SJSA1 (cell line): ENCODE data around the gene PI4K2B. TPM values are rescaled to one million over a fixed set of nuclear protein-coding genes. Genes with fewer than 3 reads are reported as not detected.
"Not testable (repeated sequence)": the region's sequence is repeated elsewhere in the genome, so short reads cannot be mapped to it uniquely, and the experiment has no call there.

Experiments
- DNase-seq, 2 experiments: peaks; one replicate each; pipeline ENCODE4 v3.0.0-alpha.2; 2015 to 2020; ENCODE audit warnings: low spot score in 2 of 2, low read depth in 1 of 2
- H3K27ac ChIP-seq: fragments of 250-450 bp; sonication (Bioruptor Pico); 2 replicates; pipeline ENCODE4 v1.5.1; 2020; ENCODE audit warnings: mild to moderate bottlenecking, moderate library complexity
- H3K27me3 ChIP-seq: fragments of 250-450 bp; sonication (Bioruptor Pico); replicated peaks from 2 replicates; pipeline ENCODE4 v1.5.1; 2020; ENCODE audit warnings: mild to moderate bottlenecking, moderate library complexity
- H3K36me3 ChIP-seq: fragments of 250-450 bp; sonication (Bioruptor Pico); 2 replicates; pipeline ENCODE4 v1.5.1; 2020; ENCODE audit warnings: mild to moderate bottlenecking
- H3K4me1 ChIP-seq: fragments of 250-450 bp; sonication (Bioruptor Pico); replicated peaks from 2 replicates; pipeline ENCODE4 v1.6.1; 2021; ENCODE audit warnings: mild to moderate bottlenecking
- H3K4me3 ChIP-seq: fragments of 250-450 bp; sonication (Bioruptor Pico); 2 replicates; pipeline ENCODE4 v1.5.1; 2020; ENCODE audit warnings: mild to moderate bottlenecking
- H3K9me3 ChIP-seq: fragments of 250-450 bp; sonication (Bioruptor Pico); replicated peaks from 2 replicates; pipeline ENCODE4 v1.5.1; 2020; ENCODE audit warnings: mild to moderate bottlenecking
- total RNA-seq: library from RNA; depleted of rRNA; stranded (reverse); fragments of >200 nt; shearing (Covaris generic); gene quantifications from 2 replicates; pipeline ENCODE4 v1.2.3, GENCODE V29; 2014

PI4K2B gene
- total RNA-seq, 1 experiment from 2014 or later, result 21.8 TPM

DNA sequence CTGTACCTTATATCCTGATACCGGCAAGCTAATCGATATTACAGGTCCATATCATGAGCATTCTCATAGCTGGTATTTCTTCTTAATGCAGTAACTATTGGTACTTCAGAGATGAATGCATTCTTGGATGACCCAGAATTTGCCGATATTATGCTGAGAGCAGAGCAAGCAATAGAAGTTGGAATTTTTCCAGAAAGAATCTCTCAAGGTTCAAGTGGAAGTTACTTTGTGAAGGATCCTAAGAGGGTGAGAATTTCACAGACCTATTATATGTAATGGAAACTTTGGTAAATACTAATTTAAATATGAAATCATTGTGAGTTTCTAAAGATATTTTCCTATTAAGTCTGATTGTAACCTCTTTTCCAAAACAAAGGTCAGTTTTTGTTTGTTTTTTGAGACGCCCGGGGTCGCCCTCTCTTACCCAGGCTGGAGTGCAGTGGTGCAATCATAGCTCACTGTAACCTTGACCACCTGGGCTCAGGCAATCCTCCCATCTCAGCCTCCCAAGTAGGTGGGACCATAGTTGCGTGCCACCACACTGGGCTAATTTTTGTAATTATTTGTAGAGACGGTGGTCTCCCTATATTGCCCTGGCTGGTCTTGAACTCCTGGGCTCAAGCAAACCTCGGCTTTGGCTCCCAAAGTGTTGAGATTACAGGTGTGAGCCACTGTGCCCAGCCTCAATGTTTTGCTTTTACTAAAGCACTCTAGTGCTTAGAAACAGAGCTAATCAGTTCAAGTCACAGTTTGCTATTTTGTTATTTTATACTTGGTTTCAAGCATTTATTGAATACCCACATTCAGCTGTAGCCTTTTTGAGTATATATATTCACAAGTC lies 18.6 kb downstream of the PI4K2B start:
- Histone ChIP-seq H3K27me3 (no peaks in the 10 kb centered on the region), H3K27ac (no peak overlapping the region), H3K36me3 (no peaks in the 10 kb centered on the region), H3K4me1 (no peaks in the 10 kb centered on the region), H3K9me3 (no peaks in the 10 kb centered on the region), H3K4me3 (no peak overlapping the region)
- no peak for DNase-seq

DNA sequence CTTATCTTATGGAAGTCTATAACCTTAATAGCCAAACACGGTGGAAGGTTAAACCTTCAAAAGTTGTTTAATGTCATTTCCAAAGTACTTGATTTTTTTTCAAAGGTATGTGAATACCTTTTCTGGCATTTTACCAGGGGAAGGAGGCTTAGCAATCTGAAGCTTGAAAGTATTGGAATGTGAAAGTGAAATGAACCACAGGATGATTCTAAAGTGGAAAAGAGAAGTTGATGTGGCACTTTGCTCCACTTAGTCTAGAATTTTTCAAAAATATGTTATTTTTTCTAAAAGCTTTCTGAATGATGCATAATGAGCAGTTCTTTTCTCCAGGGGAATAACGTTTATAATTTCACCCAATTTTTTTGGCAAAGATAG lies 19.2 kb downstream of the PI4K2B start:
- Histone ChIP-seq H3K27ac (no peak overlapping the region), H3K9me3 (no peaks in the 10 kb centered on the region), H3K4me3 (no peak overlapping the region), H3K36me3 (no peaks in the 10 kb centered on the region), H3K4me1 (no peaks in the 10 kb centered on the region), H3K27me3 (no peaks in the 10 kb centered on the region)
- no peak for DNase-seq

DNA sequence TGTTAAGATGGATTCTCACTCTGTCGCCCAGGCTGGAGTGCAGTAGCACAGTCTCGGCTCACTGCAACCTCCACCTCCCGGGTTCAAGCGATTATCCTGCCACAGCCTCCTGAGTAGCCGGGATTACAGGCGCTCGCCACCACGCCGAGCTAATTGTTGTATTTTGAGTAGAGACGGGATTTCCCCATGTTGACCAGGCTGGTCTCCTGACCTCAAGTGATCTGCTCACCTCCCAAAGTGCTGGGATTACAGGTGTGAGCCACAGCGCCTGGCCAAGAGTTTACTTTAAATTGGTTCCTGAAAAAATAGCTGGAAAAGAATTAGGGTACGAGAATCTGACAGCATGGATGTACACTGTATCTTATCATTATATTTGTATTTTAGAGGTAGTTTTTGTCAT lies 20.0 kb downstream of the PI4K2B start:
- not testable (repeated sequence) for H3K27me3 ChIP-seq, DNase-seq, H3K4me1 ChIP-seq, H3K36me3 ChIP-seq, H3K27ac ChIP-seq, H3K4me3 ChIP-seq, H3K9me3 ChIP-seq

DNA sequence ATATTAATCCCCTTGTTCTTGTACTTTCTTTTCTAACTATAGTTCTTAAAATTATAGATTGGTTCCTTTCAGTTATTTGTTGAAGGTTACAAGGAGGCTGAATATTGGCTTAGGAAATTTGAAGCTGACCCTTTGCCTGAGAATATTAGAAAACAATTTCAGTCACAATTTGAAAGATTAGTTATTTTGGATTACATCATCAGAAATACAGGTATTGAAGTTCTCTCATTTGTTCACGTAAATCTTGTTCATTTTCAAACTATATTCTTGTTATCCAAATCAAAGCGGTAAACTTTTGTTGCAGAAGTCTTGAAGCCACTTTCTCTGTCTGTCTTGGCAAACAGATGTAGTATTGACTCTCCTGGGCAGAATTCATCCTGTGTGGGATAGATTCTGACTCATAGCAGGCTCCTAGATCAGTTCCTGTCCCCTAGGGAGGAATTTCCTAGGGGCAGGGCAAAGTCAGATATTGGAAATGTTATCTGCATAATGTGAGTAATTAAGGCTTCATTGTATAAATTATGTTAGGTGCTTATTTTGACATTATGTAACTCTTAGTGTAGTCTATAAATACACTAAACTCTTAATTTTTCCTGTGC lies 25.2 kb downstream of the PI4K2B start:
- Histone ChIP-seq H3K4me3 (no peak overlapping the region), H3K27ac (no peak overlapping the region), H3K4me1 (no peaks in the 10 kb centered on the region), H3K9me3 (no peaks in the 10 kb centered on the region), H3K27me3 (no peaks in the 10 kb centered on the region), H3K36me3 (no peaks in the 10 kb centered on the region)
- no peak for DNase-seq

DNA sequence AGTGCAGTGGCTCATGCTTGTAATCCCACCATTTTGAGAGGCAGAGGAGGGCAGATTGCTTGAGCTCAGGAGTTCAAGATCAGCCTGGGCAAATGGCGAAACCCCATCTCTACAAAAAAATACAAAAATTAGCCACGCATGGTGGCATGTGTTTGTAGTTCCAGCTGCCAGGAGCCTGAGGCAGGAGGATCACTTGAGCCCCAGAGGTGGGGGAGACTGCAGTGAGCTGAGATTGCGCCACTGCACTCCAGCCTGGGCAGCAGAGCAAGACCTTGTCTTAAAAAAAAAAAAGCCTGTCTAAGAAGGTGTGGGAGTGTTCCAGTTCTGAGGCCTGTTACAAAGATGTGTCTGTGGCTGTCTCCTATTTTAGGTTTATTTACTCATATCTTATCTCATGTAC lies 38.0 kb downstream of the PI4K2B start:
- no peak for DNase-seq
- Histone ChIP-seq H3K27me3 (no peaks in the 10 kb centered on the region), H3K4me3 (no peak overlapping the region), H3K36me3 (no peaks in the 10 kb centered on the region), H3K9me3 (no peaks in the 10 kb centered on the region), H3K27ac (no peak overlapping the region), H3K4me1 (no peaks in the 10 kb centered on the region)

DNA sequence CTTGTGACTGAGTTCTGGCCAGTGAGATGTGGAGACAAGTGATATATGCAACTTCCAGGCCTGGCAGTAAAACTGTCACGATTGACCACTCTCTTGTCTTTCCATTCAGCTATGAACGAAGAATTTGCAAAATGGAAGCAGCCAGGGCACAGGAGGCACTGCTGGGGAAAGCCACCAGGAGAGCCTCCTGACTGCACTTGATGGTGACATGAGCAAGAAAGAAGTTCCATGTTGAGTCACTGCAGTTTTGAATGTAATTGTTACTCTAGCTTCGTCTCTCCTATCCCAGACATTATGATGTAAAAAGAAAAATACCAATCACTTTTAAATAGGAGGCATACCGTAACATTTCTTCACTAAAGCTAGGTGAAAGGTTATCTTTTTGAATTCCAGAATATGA lies 46.4 kb downstream of the PI4K2B start:
- H3K4me1 ChIP-seq, result no peaks in the 10 kb centered on the region
- H3K9me3 ChIP-seq, result no peaks in the 10 kb centered on the region

DNA sequence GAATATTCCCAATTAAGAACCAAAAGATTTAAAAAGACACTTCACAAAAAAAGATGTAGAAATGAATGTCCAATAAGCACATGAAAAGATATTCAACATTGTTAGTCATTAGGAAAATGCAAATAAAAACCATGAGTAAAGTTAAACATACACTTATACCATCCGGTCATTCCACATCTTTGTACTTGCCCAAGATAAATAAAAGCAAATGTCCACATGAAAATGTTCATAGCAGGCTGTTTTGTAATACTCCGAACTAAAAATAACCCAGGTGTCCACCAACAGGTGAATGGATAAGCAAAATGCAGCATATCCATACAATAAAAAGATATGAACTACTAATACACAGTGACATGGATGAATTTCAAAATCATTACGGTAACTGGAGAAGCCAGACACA lies 50.1 kb downstream of the PI4K2B start:
- H3K27ac ChIP-seq, result no peak overlapping the region
- no peaks in the 10 kb centered on the region for H3K4me1 ChIP-seq
- no peaks in the 10 kb centered on the region for H3K36me3 ChIP-seq
- H3K27me3 ChIP-seq, result no peaks in the 10 kb centered on the region
- H3K9me3 ChIP-seq, result no peaks in the 10 kb centered on the region
- DNase-seq, result no peak
- H3K4me3 ChIP-seq, result no peak overlapping the region

More for the DNA sequence above, 46.4 kb downstream of the PI4K2B start:
- Histone ChIP-seq H3K27me3 (no peaks in the 10 kb centered on the region), H3K36me3 (no peaks in the 10 kb centered on the region), H3K4me3 (no peak overlapping the region), H3K27ac (no peak overlapping the region)
- no peak for DNase-seq

DNA sequence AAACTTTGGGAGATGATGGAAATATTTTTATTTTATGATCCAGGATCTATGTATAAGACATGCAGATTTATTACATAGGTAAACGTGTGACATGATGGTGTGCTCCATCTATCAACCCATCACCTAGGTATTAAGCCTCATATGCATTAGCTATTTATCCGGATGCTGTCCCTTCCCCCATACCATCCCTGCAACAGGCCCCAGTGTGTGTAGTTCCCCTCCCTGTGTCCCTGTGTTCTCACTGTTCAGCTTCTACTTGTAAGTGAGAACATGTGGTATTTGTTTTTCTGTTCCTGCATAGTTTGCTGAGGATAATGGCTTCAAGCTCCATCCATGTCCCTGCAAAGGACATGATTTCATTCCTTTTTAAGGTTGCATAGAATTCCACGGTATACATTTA lies 50.6 kb downstream of the PI4K2B start:
- no peaks in the 10 kb centered on the region for H3K9me3 ChIP-seq
- H3K36me3 ChIP-seq, result no peaks in the 10 kb centered on the region
- no peak for DNase-seq
- no peaks in the 10 kb centered on the region for H3K27me3 ChIP-seq
- H3K4me3 ChIP-seq, result no peak overlapping the region
- H3K27ac ChIP-seq, result no peak overlapping the region
- no peaks in the 10 kb centered on the region for H3K4me1 ChIP-seq

DNA sequence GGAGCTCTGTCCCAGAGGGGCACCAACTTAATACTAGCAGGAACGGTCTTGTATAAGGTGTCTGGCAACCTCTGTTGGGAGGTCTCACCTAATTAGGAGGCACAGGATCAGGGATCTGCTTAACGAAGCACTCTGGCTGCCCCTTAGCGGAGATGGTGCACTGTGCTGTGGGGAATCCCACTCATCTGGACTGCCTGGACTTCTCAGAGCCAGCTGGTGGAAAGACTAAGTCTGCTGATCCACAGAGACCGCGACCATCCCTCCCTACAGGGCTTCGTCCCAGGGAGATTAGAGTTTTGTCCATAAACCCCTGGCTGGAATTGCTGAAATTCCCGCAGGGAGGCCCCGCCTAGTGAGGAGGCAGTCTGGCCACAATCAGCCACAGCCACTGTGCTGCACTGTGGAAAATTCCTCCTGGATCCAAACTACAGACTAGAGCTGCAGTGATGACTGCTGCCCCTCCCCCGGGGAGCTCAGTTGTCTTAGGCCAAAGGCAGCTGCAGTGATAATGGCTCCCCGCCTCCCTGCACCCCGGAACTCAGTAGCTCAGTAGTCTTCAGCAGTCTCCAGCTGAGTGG lies 56.7 kb downstream of the PI4K2B start:
- Histone ChIP-seq H3K9me3 (no peaks in the 10 kb centered on the region), H3K27me3 (no peaks in the 10 kb centered on the region), H3K27ac (no peak overlapping the region), H3K36me3 (no peaks in the 10 kb centered on the region), H3K4me1 (no peaks in the 10 kb centered on the region), H3K4me3 (no peak overlapping the region)
- no peak for DNase-seq

DNA sequence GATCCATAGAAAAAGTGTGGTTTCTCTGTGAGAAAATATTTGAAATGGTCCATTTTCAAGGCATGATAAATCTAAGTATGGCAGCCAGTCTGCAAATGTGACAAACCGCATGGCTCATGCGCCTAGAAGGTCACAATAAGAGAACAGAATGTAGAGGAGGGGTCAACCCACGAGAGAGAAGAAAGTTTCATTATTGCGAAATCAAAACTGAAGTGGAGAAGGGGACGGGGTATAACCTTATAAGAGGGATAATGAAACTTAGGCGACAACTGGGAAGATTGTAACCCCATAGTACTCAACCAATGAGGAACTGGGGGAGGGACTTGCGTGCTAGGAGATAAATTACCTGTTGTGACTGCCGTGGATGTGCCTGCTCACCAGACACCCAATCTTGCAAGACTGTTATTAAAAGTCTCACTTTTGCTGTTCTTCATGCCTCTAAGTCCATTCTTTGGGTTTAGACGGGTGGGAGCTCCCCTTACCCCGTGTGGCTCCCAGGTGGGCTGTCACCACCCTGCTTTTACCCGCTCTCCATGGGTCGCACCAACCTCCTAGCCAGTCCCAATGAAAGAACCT lies 57.4 kb downstream of the PI4K2B start:
- H3K9me3 ChIP-seq, result no peaks in the 10 kb centered on the region
- DNase-seq, result no peak
- H3K4me3 ChIP-seq, result no peak overlapping the region
- H3K27ac ChIP-seq, result no peak overlapping the region
- H3K4me1 ChIP-seq, result no peaks in the 10 kb centered on the region
- no peaks in the 10 kb centered on the region for H3K36me3 ChIP-seq
- H3K27me3 ChIP-seq, result no peaks in the 10 kb centered on the region

DNA sequence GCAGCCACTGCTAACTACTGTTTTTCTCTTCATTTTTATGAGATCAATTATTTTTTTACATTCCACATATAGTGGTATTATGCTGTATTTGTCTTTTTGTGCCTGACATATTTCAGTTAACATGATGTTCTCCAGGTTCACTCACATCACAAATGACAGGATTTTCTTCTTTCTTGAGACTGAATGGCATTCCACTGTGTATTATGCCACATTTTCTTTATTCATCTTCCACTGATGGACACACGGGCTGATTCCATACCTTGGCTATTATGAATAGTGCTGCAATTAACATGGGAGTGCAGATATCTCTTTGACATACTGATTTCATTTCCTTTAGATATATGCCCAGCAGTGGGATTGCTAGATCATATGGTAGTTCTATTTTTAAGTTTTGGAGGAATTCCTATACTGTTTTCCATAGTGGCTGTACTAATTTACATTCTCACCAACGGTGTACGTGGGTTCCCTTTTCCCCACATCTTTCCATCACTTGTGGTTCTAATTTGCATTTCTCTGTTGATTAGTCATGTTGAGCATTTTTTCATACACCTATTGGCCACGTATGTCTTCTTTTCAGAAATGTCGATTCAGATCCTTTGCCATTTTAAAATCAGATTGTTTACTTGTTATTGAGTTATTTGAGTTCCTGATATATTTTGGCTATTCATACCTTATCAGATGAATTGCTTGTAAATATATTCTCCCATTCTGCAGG lies 63.9 kb downstream of the PI4K2B start:
- H3K4me3 ChIP-seq, result no peak overlapping the region
- no peak overlapping the region for H3K27ac ChIP-seq
- DNase-seq, result no peak
- peaks cover 4% of the 10 kb centered on the region; the same call in 1 of the 2 replicates for H3K27me3 ChIP-seq
- no peaks in the 10 kb centered on the region for H3K9me3 ChIP-seq
- no peaks in the 10 kb centered on the region for H3K36me3 ChIP-seq
- no peaks in the 10 kb centered on the region for H3K4me1 ChIP-seq

DNA sequence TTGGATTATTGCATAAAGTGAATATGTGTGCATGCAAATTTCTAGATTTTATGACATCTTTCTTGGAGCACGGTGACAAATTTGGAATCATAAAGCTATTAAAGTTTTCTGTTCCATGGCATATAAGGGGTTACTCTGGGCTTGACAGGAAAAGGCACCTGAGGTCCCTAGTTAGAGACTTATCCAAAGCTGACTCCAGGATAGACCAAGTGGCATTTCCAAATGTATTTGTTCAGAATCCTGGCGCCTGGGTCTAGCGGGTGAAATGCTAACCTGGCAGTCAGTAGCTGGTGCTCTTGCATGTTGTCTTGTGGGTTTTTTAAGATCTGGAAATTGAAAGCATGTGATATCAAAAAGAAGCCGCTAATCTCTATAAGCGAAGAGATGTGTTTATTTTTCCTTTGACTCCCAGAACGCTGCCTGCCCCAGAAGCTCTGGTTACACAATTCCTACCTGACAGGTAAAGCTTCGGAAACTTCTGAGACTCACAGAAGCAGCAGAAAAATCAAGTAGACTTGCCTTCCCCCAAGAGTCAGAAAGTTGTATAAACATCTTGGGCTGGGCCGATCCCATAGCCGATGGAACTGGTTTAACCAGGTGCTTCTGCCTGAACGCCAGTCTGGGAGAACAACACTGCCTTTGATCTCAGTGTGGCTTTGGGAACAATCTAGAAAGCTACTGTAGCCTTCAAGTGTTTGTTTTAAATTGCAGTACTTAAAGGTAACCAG lies 65.8 kb downstream of the PI4K2B start:
- Histone ChIP-seq H3K27me3 (peaks cover 4% of the 10 kb centered on the region; the same call in 1 of the 2 replicates), H3K9me3 (no peaks in the 10 kb centered on the region), H3K27ac (no peak overlapping the region), H3K36me3 (no peaks in the 10 kb centered on the region), H3K4me3 (no peak overlapping the region), H3K4me1 (no peaks in the 10 kb centered on the region)
- DNase-seq, result no peak

DNA sequence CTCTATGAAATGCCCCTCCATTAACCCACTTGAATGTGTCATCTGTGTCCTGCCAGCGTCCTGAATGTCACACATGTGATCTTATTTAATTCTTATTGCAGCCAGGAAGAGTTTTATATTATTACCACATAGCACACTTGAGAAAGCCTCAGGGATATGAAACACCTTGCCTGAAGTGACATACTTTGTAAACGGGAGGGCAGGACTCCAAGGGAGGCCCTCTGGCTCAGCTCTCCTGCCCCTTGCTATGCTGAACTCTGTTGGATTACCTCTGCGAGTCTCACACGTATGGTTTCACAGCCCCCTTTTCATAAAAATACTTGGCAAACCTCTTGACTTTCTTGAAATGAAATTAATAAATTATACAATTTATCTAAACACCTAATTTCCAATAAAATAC lies 67.6 kb downstream of the PI4K2B start:
- Histone ChIP-seq H3K27me3 (peaks cover 4% of the 10 kb centered on the region; the same call in 1 of the 2 replicates), H3K4me1 (no peaks in the 10 kb centered on the region), H3K27ac (no peak overlapping the region), H3K9me3 (no peaks in the 10 kb centered on the region), H3K4me3 (no peak overlapping the region), H3K36me3 (no peaks in the 10 kb centered on the region)
- no peak for DNase-seq
